ENCODE results near the gene SMKR1. TPM values are rescaled to one million over a fixed set of nuclear protein-coding genes. Genes with fewer than 3 reads are reported as not detected.

SMKR1 gene
- total RNA-seq, 1 experiment from 2014 or later, result 0.87 TPM

DNA sequence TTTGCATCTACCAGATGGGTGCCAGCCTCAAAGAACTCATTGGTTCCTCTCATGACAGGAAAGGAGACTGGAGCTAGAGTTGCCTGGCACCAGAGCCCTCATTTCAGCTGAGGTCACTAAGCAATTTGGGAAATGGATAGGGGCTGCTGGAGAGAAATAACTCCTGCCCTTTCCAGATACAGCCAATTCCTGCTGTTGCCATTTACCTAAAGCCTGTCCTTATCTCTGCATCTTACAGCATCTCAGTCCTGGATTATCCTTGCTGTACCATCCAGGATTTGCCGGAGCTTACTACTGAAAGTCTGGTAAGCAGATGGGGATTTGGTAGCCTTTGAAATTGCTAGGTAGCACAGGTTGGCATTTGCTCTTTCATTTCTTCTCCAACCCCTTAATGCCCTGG, 31.9 kb upstream of the SMKR1 start:
- TF ChIP-seq CTCF (conservative IDR thresholded peaks at IDR 0.05), result no peak
- H3K36me3 Mint-ChIP-seq (ENCODE audit: insufficient read depth in 1 of 3, low read depth in 3 of 3), result peaks cover 7 to 21% (median 8%) of the 10 kb centered on the region in 3 experiments
- H4K5ac ChIP-seq (ENCODE audit: insufficient read length, low read depth, low read length), result no peak overlapping the region
- H3K79me2 ChIP-seq (ENCODE audit: insufficient read depth, low read length), result no peaks in the 10 kb centered on the region
- peaks cover 4 to 5% of the 10 kb centered on the region in 2 experiments for H3K9me3 Mint-ChIP-seq
- H2BK20ac ChIP-seq (ENCODE audit: low read depth, low read length, poor library complexity, severe bottlenecking), result no peak overlapping the region
- DNase-seq, result no peak
- no peaks in the 10 kb centered on the region for H4K20me1 ChIP-seq (ENCODE audit: control insufficient read depth, insufficient read depth, insufficient read length)
- no peak overlapping the region for H3K23ac ChIP-seq (ENCODE audit: insufficient read length, low read depth, low read length)
- no peak overlapping the region for H3K4me3 Mint-ChIP-seq
- H2BK5ac ChIP-seq (ENCODE audit: insufficient read length, low read length), result no peak overlapping the region
- no peak overlapping the region for H4K91ac ChIP-seq (ENCODE audit: insufficient read length, low read depth, low read length)
- no peak overlapping the region for H3T11ph ChIP-seq (ENCODE audit: low read length)
- H4K8ac ChIP-seq (replicated peaks; ENCODE audit: insufficient read length, low read depth, low read length), result no peak overlapping the region
- no CpG with 5 or more reads among the region's 1 CpG for WGBS (ENCODE audit: extremely low coverage, insufficient read length, low lambda C conversion rate)
- H2BK15ac ChIP-seq (ENCODE audit: low read depth, low read length), result no peak overlapping the region
- no peak overlapping the region for H2AFZ ChIP-seq (ENCODE audit: low read length)
- no peak overlapping the region for H3K27ac ChIP-seq (ENCODE audit: insufficient read length, low read depth, low read length)
- H3K27ac Mint-ChIP-seq, result peak overlapping the region in 1 of 3 experiments; percentile 75; a peak in 1 of 7 replicates
- H3K9ac ChIP-seq (ENCODE audit: extremely low read depth, insufficient read length, low read length), result peak overlapping the region; percentile 16
- no peak overlapping the region for H3K4ac ChIP-seq (ENCODE audit: low read depth, low read length)
- no peak overlapping the region for H2BK120ac ChIP-seq (ENCODE audit: low read depth, low read length, poor library complexity, severe bottlenecking)
- H3K27me3 Mint-ChIP-seq (ENCODE audit: low read depth), result no peaks in the 10 kb centered on the region
- H3K27me3 ChIP-seq (ENCODE audit: insufficient read depth, low read length), result no peaks in the 10 kb centered on the region
- no peak overlapping the region for H3K18ac ChIP-seq (ENCODE audit: insufficient read length, low read depth, low read length)
- no peaks in the 10 kb centered on the region for H3K23me2 ChIP-seq (ENCODE audit: insufficient read length, low read depth, low read length, poor library complexity, severe bottlenecking)
- no peak overlapping the region for H3K14ac ChIP-seq (ENCODE audit: insufficient read depth, low read length)
- H2BK12ac ChIP-seq (ENCODE audit: insufficient read length, low read depth, low read length), result no peak overlapping the region
- no peak overlapping the region for H2AK5ac ChIP-seq (ENCODE audit: insufficient read length, low read length)
- no peaks in the 10 kb centered on the region for H3K9me3 ChIP-seq (ENCODE audit: control insufficient read depth, low read depth, low read length)
- H3K4me1 ChIP-seq (ENCODE audit: insufficient read depth, low read length), result no peaks in the 10 kb centered on the region; the same call in 1 of the 2 replicates
- H3K4me1 Mint-ChIP-seq, result peaks cover 19 to 20% of the 10 kb centered on the region in 2 experiments
- H3K56ac ChIP-seq (ENCODE audit: insufficient read length, low read depth, low read length), result no peak overlapping the region
- no peaks in the 10 kb centered on the region for H3K79me1 ChIP-seq (ENCODE audit: insufficient read depth, low read depth, low read length, poor library complexity, severe bottlenecking)
- no peak overlapping the region for H3K4me2 ChIP-seq (ENCODE audit: insufficient read depth, insufficient read length, low read length)
